SK-N-SH treated with all-trans-retinoic acid at 6 μM for 48 hours (cell line): ENCODE measurements around the gene LRCOL1.

Experiments used
- ATAC-seq: fragments of 200-7000 bp; cut with Tn5 transposase; 3 replicates; pipeline ENCODE4 v1.9.1; 2020; ENCODE audit warnings: mild to moderate bottlenecking, moderate library complexity
- ARNTL ChIP-seq: fragments of 450-650 bp; formaldehyde crosslinking; IDR thresholded peaks from 2 replicates; pipeline ENCODE4 v1.5.0; 2020; ENCODE audit warnings: low read depth, mild to moderate bottlenecking, moderate library complexity, borderline replicate concordance
- BACH2 ChIP-seq: fragments of 250-450 bp; sonication (Bioruptor Pico); IDR thresholded peaks from 2 replicates; pipeline ENCODE4 v1.9.0; 2021; ENCODE audit warnings: mild to moderate bottlenecking, borderline replicate concordance
- CSDC2 ChIP-seq: fragments of 250-450 bp; sonication (Bioruptor Pico); IDR thresholded peaks from 2 replicates; pipeline ENCODE4 v1.5.0; 2020; ENCODE audit warnings: mild to moderate bottlenecking, moderate library complexity
- CSRNP3 ChIP-seq: fragments of 250-450 bp; sonication (Bioruptor Pico); IDR thresholded peaks from 2 replicates; pipeline ENCODE4 v1.5.1; 2021; ENCODE audit warnings: mild to moderate bottlenecking, moderate library complexity
- ESRRG ChIP-seq: fragments of 250-450 bp; sonication (Bioruptor Pico); IDR thresholded peaks from 2 replicates; pipeline ENCODE4 v1.6.1; 2021; ENCODE audit warnings: mild to moderate bottlenecking
- PPARA ChIP-seq: fragments of 250-450 bp; sonication (Bioruptor Pico); IDR thresholded peaks from 2 replicates; pipeline ENCODE4 v1.5.0; 2020; ENCODE audit warnings: mild to moderate bottlenecking, borderline replicate concordance
- RARB ChIP-seq: fragments of 250-450 bp; sonication (Bioruptor Pico); IDR thresholded peaks from 2 replicates; pipeline ENCODE4 v1.8.0; 2021; ENCODE audit warnings: mild to moderate bottlenecking, moderate library complexity
- TCF4 ChIP-seq: fragments of 250-450 bp; sonication (Bioruptor Pico); IDR thresholded peaks from 2 replicates; pipeline ENCODE4 v1.8.0; 2021; ENCODE audit warnings: mild to moderate bottlenecking, moderate library complexity, borderline replicate concordance
- TOX ChIP-seq: fragments of 250-450 bp; sonication (Bioruptor Pico); IDR thresholded peaks from 2 replicates; pipeline ENCODE4 v1.8.0; 2021; ENCODE audit warnings: mild to moderate bottlenecking, moderate library complexity, borderline replicate concordance
- ZC3H10 ChIP-seq: fragments of 250-450 bp; sonication (Bioruptor Pico); IDR thresholded peaks from 2 replicates; pipeline ENCODE4 v1.5.1; 2021; ENCODE audit warnings: mild to moderate bottlenecking, moderate library complexity
- ZFP3 ChIP-seq: fragments of 250-450 bp; sonication (Bioruptor Pico); IDR thresholded peaks from 2 replicates; pipeline ENCODE4 v1.5.0; 2020; ENCODE audit warnings: mild to moderate bottlenecking, moderate library complexity
- ZFP30 ChIP-seq: fragments of 450-650 bp; formaldehyde crosslinking; IDR thresholded peaks from 2 replicates; pipeline ENCODE4 v1.5.0; 2022; ENCODE audit warnings: mild to moderate bottlenecking, moderate library complexity
- ZNF565 ChIP-seq: fragments of 450-650 bp; formaldehyde crosslinking; conservative IDR thresholded peaks from 2 replicates; pipeline ENCODE4 v1.5.0; 2020; ENCODE audit warnings: low read depth, mild to moderate bottlenecking, moderate library complexity
- ZNF70 ChIP-seq: fragments of 450-650 bp; formaldehyde crosslinking; IDR thresholded peaks from 2 replicates; pipeline ENCODE4 v1.5.0; 2020; ENCODE audit warnings: mild to moderate bottlenecking, moderate library complexity
- ZNF8 ChIP-seq: fragments of 450-650 bp; formaldehyde crosslinking; IDR thresholded peaks from 2 replicates; pipeline ENCODE4 v1.5.0; 2020; ENCODE audit warnings: mild to moderate bottlenecking, moderate library complexity
- TF ChIP-seq, protein P1 (sequence below): fragments of 250-450 bp; sonication (Bioruptor Pico); IDR thresholded peaks from 2 replicates; pipeline ENCODE4 v1.5.0; 2020; ENCODE audit warnings: mild to moderate bottlenecking, moderate library complexity
- TF ChIP-seq, protein P2 (sequence below): fragments of 250-450 bp; sonication (Bioruptor Pico); IDR thresholded peaks from 2 replicates; pipeline ENCODE4 v1.5.1; 2020; ENCODE audit warnings: low read depth, mild to moderate bottlenecking, moderate library complexity
- TF ChIP-seq, protein P3 (sequence below): fragments of 250-450 bp; sonication (Bioruptor Pico); IDR thresholded peaks from 2 replicates; pipeline ENCODE4 v1.8.0; 2020; ENCODE audit warnings: mild to moderate bottlenecking, moderate library complexity, borderline replicate concordance
- TF ChIP-seq, protein P4 (sequence below): fragments of 250-450 bp; sonication (Bioruptor Pico); IDR thresholded peaks from 2 replicates; pipeline ENCODE4 v1.8.0; 2021; ENCODE audit warnings: low read depth, mild to moderate bottlenecking, moderate library complexity, borderline replicate concordance

LRCOL1 gene

GRCh38 chr12:132618683-132619043 is 8.3 kb upstream of the LRCOL1 start, which contains the start of gene P2RX2:
Gene P2RX2 (plus strand): TSS chr12:132618776. CDS start chr12:132618817, 41 bp downstream.
- ATAC-seq = no peak

DNA sequence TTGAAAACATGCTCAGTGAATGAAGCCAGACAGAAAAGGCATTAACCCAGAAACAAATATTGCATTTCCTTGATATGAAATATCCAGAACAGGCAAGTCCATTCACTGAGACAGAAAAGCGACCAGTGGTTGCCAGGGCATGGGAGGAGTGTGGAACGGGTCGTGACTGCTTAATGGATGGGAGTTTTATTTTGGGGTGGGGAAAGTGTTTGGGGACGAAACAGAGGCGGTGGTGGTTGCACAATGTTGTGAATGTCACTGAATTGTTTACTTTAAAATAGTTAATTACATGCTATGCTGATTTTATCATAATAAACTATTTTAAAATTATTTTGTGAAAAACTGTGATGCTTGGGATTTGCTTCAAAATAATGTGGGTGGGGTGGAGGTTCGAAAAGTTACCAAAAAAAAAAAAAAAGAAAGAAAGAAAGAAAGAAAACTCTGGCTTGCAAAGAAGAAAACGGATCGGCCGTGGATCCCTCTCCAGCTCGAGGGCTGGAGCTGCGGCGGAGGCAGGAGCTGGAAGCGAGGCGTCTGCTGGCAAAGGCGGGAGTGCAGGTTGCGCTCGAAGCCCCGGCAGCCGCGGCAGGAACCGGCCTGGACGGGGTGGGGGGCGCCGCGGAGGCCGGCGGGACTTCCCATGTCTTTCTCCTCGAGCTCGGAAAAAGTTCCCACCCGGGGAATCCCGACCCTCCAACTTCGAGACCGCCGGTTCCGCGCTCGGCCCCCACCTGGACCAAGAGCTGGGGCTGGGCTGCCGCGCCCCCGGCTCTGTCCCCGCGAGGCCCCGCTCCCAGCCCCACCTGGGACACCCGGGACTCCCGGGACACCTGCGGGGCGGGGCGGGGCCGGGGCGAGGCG is 7.7 kb upstream of the LRCOL1 start:
- TF ChIP-seq ZFP30 (CRISPR knock-in tag) = no peak
- ATAC-seq = no peak

More at GRCh38 chr12:132618683-132619043, 8.3 kb upstream of the LRCOL1 start, which contains the start of gene P2RX2:
- TF ChIP-seq, protein P1, sequence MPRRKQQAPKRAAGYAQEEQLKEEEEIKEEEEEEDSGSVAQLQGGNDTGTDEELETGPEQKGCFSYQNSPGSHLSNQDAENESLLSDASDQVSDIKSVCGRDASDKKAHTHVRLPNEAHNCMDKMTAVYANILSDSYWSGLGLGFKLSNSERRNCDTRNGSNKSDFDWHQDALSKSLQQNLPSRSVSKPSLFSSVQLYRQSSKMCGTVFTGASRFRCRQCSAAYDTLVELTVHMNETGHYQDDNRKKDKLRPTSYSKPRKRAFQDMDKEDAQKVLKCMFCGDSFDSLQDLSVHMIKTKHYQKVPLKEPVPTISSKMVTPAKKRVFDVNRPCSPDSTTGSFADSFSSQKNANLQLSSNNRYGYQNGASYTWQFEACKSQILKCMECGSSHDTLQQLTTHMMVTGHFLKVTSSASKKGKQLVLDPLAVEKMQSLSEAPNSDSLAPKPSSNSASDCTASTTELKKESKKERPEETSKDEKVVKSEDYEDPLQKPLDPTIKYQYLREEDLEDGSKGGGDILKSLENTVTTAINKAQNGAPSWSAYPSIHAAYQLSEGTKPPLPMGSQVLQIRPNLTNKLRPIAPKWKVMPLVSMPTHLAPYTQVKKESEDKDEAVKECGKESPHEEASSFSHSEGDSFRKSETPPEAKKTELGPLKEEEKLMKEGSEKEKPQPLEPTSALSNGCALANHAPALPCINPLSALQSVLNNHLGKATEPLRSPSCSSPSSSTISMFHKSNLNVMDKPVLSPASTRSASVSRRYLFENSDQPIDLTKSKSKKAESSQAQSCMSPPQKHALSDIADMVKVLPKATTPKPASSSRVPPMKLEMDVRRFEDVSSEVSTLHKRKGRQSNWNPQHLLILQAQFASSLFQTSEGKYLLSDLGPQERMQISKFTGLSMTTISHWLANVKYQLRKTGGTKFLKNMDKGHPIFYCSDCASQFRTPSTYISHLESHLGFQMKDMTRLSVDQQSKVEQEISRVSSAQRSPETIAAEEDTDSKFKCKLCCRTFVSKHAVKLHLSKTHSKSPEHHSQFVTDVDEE (CRISPR knock-in tag) = no peak
- TF ChIP-seq TOX (CRISPR knock-in tag) = no peak
- no peak for TF ChIP-seq CSRNP3
- no peak for TF ChIP-seq ZNF8 (CRISPR knock-in tag)
- TF ChIP-seq TCF4 (CRISPR knock-in tag) = no peak
- TF ChIP-seq CSDC2 (CRISPR knock-in tag) = no peak
- TF ChIP-seq, protein P2, sequence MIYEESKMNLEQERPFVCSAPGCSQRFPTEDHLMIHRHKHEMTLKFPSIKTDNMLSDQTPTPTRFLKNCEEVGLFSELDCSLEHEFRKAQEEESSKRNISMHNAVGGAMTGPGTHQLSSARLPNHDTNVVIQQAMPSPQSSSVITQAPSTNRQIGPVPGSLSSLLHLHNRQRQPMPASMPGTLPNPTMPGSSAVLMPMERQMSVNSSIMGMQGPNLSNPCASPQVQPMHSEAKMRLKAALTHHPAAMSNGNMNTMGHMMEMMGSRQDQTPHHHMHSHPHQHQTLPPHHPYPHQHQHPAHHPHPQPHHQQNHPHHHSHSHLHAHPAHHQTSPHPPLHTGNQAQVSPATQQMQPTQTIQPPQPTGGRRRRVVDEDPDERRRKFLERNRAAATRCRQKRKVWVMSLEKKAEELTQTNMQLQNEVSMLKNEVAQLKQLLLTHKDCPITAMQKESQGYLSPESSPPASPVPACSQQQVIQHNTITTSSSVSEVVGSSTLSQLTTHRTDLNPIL (CRISPR knock-in tag) = no peak
- TF ChIP-seq ESRRG (CRISPR knock-in tag) = no peak
- TF ChIP-seq RARB (CRISPR knock-in tag) = no peak
- TF ChIP-seq ARNTL (CRISPR knock-in tag) = no peak
- TF ChIP-seq PPARA (CRISPR knock-in tag) = no peak
- TF ChIP-seq BACH2 = no peak
- TF ChIP-seq, protein P3, sequence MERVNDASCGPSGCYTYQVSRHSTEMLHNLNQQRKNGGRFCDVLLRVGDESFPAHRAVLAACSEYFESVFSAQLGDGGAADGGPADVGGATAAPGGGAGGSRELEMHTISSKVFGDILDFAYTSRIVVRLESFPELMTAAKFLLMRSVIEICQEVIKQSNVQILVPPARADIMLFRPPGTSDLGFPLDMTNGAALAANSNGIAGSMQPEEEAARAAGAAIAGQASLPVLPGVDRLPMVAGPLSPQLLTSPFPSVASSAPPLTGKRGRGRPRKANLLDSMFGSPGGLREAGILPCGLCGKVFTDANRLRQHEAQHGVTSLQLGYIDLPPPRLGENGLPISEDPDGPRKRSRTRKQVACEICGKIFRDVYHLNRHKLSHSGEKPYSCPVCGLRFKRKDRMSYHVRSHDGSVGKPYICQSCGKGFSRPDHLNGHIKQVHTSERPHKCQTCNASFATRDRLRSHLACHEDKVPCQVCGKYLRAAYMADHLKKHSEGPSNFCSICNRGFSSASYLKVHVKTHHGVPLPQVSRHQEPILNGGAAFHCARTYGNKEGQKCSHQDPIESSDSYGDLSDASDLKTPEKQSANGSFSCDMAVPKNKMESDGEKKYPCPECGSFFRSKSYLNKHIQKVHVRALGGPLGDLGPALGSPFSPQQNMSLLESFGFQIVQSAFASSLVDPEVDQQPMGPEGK (CRISPR knock-in tag) = no peak
- TF ChIP-seq ZC3H10 (CRISPR knock-in tag) = no peak
- no peak for TF ChIP-seq ZFP3 (CRISPR knock-in tag)
- no peak for TF ChIP-seq ZFP30 (CRISPR knock-in tag)
- TF ChIP-seq ZNF565 (CRISPR knock-in tag) = no peak

DNA sequence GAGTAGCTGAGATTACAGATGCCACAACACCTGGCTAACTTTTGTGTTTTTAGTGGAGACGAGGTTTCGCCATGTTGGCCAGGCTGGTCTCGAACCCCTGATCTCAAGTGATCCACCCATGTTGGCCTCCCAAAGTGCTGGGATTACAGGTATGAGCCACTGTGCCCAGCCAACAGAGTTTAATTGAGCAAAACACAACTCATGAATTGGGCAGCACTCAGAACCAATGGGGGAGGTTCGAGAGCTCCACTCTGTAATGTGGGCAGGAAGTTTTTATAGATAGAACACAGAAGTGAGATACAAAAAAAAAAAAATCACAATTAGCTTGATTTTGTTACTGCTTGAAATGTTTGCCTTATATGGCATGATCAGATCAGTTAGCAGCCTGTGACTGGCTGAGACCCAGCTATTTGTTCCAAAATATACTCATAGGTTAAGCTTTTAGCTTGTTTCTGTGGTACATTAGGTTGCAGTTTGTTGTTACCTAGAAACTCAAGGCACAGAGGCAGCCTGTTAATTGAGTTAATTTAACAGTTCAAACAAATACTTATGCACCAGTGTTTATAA is 6.8 kb upstream of the LRCOL1 start:
- TF ChIP-seq, protein P4, sequence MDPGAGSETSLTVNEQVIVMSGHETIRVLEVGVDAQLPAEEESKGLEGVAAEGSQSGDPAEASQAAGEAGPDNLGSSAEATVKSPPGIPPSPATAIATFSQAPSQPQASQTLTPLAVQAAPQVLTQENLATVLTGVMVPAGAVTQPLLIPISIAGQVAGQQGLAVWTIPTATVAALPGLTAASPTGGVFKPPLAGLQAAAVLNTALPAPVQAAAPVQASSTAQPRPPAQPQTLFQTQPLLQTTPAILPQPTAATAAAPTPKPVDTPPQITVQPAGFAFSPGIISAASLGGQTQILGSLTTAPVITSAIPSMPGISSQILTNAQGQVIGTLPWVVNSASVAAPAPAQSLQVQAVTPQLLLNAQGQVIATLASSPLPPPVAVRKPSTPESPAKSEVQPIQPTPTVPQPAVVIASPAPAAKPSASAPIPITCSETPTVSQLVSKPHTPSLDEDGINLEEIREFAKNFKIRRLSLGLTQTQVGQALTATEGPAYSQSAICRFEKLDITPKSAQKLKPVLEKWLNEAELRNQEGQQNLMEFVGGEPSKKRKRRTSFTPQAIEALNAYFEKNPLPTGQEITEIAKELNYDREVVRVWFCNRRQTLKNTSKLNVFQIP = no peak
- TF ChIP-seq BACH2 = no peak
- TF ChIP-seq TOX (CRISPR knock-in tag) = no peak
- no peak for TF ChIP-seq ZC3H10 (CRISPR knock-in tag)
- TF ChIP-seq ZNF70 (CRISPR knock-in tag) = no peak
- no peak for ATAC-seq
